MCF 10A (cell line): ENCODE results near the gene ZNF134. TPM values are rescaled to one million over a fixed set of nuclear protein-coding genes. Genes with fewer than 3 reads are reported as not detected.

ENCODE experiments used
- BruUV-seq: library from RNA; stranded (reverse); fragments of 400-500 nt; replicated peaks from 2 replicates; lab custom pipeline; 2021; lab: Mats Ljungman, UMichigan
- CTCF ChIA-PET: fragments of 300-600 bp; sonication (Branson Sonifier 250); formaldehyde crosslinking; extraction: SDS; loops from one replicate; lab custom pipeline; 2021; ENCODE audit warnings: antibody characterized with exemption, inconsistent platforms; lab: Yijun Ruan, JAX
- POLR2A ChIA-PET: fragments of 300-600, 350-650 bp; sonication (Branson Sonifier 250); formaldehyde crosslinking; extraction: SDS; loops from one replicate; lab custom pipeline; 2020; ENCODE audit warnings: antibody characterized with exemption, inconsistent platforms; lab: Yijun Ruan, JAX
- DNase-seq: peaks from one replicate; pipeline ENCODE4 v3.0.0-alpha.2; 2018; ENCODE audit not compliant: unreplicated experiment
- H3K27ac Mint-ChIP-seq: one replicate; pipeline ENCODE4 v1.8.0; 2022; ENCODE audit warnings: mild to moderate bottlenecking, low read depth, mixed read lengths; ENCODE audit not compliant: unreplicated experiment
- H3K27me3 Mint-ChIP-seq: one replicate; pipeline ENCODE4 v1.8.0; 2022; ENCODE audit warnings: mixed read lengths; ENCODE audit not compliant: insufficient read depth, unreplicated experiment
- H3K36me3 Mint-ChIP-seq: one replicate; pipeline ENCODE4 v1.8.0; 2022; ENCODE audit warnings: mild to moderate bottlenecking, moderate library complexity, mixed read lengths; ENCODE audit not compliant: insufficient read depth, unreplicated experiment
- H3K4me1 Mint-ChIP-seq: one replicate; pipeline ENCODE4 v1.8.0; 2022; ENCODE audit warnings: mixed read lengths; ENCODE audit not compliant: insufficient read depth, unreplicated experiment
- H3K4me3 Mint-ChIP-seq: one replicate; pipeline ENCODE4 v1.8.0; 2022; ENCODE audit warnings: mild to moderate bottlenecking, moderate library complexity, mixed read lengths; ENCODE audit not compliant: unreplicated experiment
- H3K9me3 Mint-ChIP-seq: one replicate; pipeline ENCODE4 v1.8.0; 2022; ENCODE audit warnings: mixed read lengths; ENCODE audit not compliant: unreplicated experiment
- intact Hi-C: fragments of 100-400 bp; cut with micrococcal nuclease; formaldehyde crosslinking; loops from 2 replicates; pipeline ENCODE4 v1.14.1; 2022
- total RNA-seq: library from RNA; stranded (reverse); gene quantifications from 2 replicates; pipeline ENCODE4 v1.2.3, GENCODE V29; 2022
- TF ChIP-seq, protein P1 (sequence below): fragments of 200-600 bp; IDR thresholded peaks from one replicate; pipeline ENCODE4 v1.8.0; 2022; ENCODE audit warnings: antibody characterized with exemption, mild to moderate bottlenecking; ENCODE audit not compliant: unreplicated experiment

Gene ZNF134
- total RNA-seq, 1 experiment from 2014 or later = 16.4 TPM

DNA sequence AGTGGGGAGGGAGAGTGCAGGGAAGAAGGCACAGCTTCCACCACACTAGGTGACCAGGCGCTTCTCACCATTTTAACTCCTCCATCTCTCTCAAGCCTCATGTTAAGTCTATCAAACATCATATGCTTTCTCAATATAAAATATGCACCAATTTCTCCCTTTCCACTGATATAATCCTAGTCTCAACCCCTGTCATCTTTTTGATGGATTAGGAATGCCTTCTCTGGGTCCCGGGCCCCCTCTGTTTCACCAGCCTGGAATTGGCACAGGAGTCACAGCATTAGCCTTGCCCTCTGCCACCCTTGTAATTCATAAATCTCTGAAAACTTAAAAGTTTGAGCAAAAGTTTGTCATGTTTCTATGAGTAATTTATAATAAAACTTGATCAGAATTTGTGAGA, 54.6 kb downstream of the ZNF134 start, which contains the start of gene ZSCAN4:
Gene ZSCAN4 (plus strand): TSS at position 301 of the 400 bp plus-strand sequence. CDS start 7,211 bp downstream, outside the sequence.
- TF ChIP-seq, protein P1, sequence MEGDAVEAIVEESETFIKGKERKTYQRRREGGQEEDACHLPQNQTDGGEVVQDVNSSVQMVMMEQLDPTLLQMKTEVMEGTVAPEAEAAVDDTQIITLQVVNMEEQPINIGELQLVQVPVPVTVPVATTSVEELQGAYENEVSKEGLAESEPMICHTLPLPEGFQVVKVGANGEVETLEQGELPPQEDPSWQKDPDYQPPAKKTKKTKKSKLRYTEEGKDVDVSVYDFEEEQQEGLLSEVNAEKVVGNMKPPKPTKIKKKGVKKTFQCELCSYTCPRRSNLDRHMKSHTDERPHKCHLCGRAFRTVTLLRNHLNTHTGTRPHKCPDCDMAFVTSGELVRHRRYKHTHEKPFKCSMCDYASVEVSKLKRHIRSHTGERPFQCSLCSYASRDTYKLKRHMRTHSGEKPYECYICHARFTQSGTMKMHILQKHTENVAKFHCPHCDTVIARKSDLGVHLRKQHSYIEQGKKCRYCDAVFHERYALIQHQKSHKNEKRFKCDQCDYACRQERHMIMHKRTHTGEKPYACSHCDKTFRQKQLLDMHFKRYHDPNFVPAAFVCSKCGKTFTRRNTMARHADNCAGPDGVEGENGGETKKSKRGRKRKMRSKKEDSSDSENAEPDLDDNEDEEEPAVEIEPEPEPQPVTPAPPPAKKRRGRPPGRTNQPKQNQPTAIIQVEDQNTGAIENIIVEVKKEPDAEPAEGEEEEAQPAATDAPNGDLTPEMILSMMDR = no peak
- H3K4me3 Mint-ChIP-seq = no peak within 1 kb of the TSS
- no TSS peak for BruUV-seq
- peaks cover 5% of the 10 kb centered on the region for H3K4me1 Mint-ChIP-seq
- POLR2A ChIA-PET = no interaction called here
- DNase-seq = no peak
- intact Hi-C loops = no loop called here
- no peaks in the 10 kb centered on the region for H3K36me3 Mint-ChIP-seq
- H3K9me3 Mint-ChIP-seq = peaks cover 7% of the 10 kb centered on the region
- H3K27ac Mint-ChIP-seq = no peak within 1 kb of the TSS
- H3K27me3 Mint-ChIP-seq = no peaks in the 10 kb centered on the region
- CTCF ChIA-PET = no interaction called here

DNA sequence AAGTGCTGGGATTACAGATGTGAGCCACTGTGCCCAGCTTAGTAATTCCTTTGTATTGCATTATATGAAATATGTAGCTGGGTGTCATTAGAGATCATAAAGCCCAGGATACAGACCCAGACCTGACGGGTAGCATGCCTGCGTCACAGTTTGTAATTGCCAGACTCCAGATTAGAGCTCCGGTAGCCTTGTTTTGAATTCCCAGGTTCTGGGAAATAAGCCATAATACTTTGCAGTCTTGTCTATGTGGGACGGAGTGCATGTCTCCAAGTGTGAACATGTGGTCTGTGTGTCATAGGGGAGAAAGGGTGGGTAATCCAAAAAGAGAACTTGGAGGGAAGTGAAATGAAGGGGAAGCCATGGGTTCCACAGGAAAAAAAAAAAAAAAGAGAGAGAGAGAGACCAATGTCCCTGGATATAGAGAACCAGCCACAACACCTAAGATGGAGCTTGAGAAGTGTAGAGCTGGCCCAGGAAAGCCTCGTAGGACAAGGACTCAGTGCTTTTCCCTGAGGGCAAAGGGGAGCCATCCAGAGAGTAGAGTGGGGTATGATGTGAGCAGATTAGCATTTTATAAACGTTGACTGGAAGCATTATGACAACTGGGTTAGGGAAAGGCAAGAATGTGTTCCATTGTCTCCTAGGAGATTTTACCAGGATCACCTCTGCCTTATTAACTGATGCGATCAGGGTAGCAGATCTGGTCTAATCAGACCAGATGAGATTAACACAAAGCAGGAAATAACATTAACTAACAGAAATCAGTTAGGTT, 57.3 kb downstream of the ZNF134 start:
- H3K27ac Mint-ChIP-seq = no peak overlapping the region
- POLR2A ChIA-PET = interaction anchor here (0.7 to 1.0 kb wide), 2 partner anchors 10 to 11 kb away, joined by 3 to 4 read pairs; partner anchors contain the start of gene ZNF551

DNA sequence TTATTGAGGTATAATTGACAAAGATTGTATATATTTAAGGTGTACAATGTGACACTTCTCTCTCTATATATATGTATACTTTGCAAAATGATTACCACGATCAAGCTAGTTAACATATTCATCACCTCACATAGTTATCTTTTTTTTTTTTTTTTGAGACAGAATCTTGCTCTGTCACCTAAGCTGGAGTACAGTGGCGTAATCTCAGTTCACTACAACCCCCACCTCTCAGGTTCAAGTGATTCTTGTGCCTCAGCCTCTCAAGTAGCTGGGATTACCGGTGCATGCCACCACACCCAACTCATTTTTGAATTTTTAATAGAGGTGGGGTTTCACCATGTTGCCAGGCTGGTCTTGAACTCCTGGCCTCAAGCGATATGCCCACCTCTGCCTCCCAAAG, 58.4 kb downstream of the ZNF134 start:
- H3K9me3 Mint-ChIP-seq = peaks cover 7% of the 10 kb centered on the region
- no peak overlapping the region for H3K4me3 Mint-ChIP-seq
- H3K36me3 Mint-ChIP-seq = no peaks in the 10 kb centered on the region
- H3K4me1 Mint-ChIP-seq = no peaks in the 10 kb centered on the region
- intact Hi-C loops = no loop called here
- no peak overlapping the region for H3K27ac Mint-ChIP-seq
- DNase-seq = no peak
- no peaks in the 10 kb centered on the region for H3K27me3 Mint-ChIP-seq
- ChIA-PET CTCF (interaction anchor here (0.6 to 2.3 kb wide), 2 partner anchors 9 to 63 kb away, joined by 3 to 5 read pairs; partner anchors contain the start of gene ZNF551), POLR2A (interaction anchor here (1.0 kb wide), 1 partner anchor 9 kb away, joined by 4 read pairs; the partner anchor contains the start of gene ZNF551)
- TF ChIP-seq, protein P1 = no peak
- no TSS peak for BruUV-seq

More for the DNA sequence above, 57.3 kb downstream of the ZNF134 start:
- no peak overlapping the region for H3K4me3 Mint-ChIP-seq
- peaks cover 7% of the 10 kb centered on the region for H3K9me3 Mint-ChIP-seq
- no TSS peak for BruUV-seq
- no peaks in the 10 kb centered on the region for H3K4me1 Mint-ChIP-seq
- TF ChIP-seq, protein P1 = no peak
- no peaks in the 10 kb centered on the region for H3K27me3 Mint-ChIP-seq
- H3K36me3 Mint-ChIP-seq = no peaks in the 10 kb centered on the region
- intact Hi-C loops = no loop called here
- no peak for DNase-seq
- CTCF ChIA-PET = interaction anchor here (0.8 to 2.3 kb wide), 2 partner anchors 10 to 63 kb away, joined by 5 to 7 read pairs; partner anchors contain the start of gene ZNF551

Other genes with a start within 250 kb of the ZNF134 start
- 23.7 and 40.1 TPM in 2 replicates for gene ZNF548, start 224.4 kb upstream of the ZNF134 start, total RNA-seq
- 7.8 and 8.3 TPM in 2 replicates for gene ZNF17, start 203.1 kb upstream of the ZNF134 start, total RNA-seq
- gene ZNF749, start 178.9 kb upstream of the ZNF134 start, total RNA-seq = 19.1 and 21.2 TPM in 2 replicates
- 0.47 TPM in 2 replicates for gene VN1R1, start 157.1 kb upstream of the ZNF134 start, total RNA-seq
- gene ZNF772, start 136.7 kb upstream of the ZNF134 start, total RNA-seq = 9.9 and 10.9 TPM in 2 replicates
- 18.4 and 19.6 TPM in 2 replicates for gene ZNF419, start 126.5 kb upstream of the ZNF134 start, total RNA-seq
- 11.2 and 12.4 TPM in 2 replicates for gene ZNF773, start 114.3 kb upstream of the ZNF134 start, total RNA-seq
- gene ZNF549, start 86.9 kb upstream of the ZNF134 start, total RNA-seq = 3.9 and 5.3 TPM in 2 replicates
- 14.3 and 17.6 TPM in 2 replicates for gene ZNF550, start 54.4 kb upstream of the ZNF134 start, total RNA-seq
- gene ZNF416, start 35.3 kb upstream of the ZNF134 start, total RNA-seq = 5.0 and 5.6 TPM in 2 replicates
- not detected in 2 replicates for gene ZIK1, start 30.1 kb upstream of the ZNF134 start, total RNA-seq
- gene ZNF530, start 14.4 kb upstream of the ZNF134 start, total RNA-seq = 2.4 and 2.8 TPM in 2 replicates
- gene ZNF211, start 18.9 kb downstream of the ZNF134 start, total RNA-seq = 5.7 and 11.4 TPM in 2 replicates
- not detected in 2 replicates for gene ZSCAN4, start 54.7 kb downstream of the ZNF134 start, total RNA-seq
- 5.8 and 6.8 TPM in 2 replicates for gene ZNF551, start 67.7 kb downstream of the ZNF134 start, total RNA-seq
- gene ZNF154, start 95.0 kb downstream of the ZNF134 start, total RNA-seq = not detected in 2 replicates
- gene ZNF671, start 113.4 kb downstream of the ZNF134 start, total RNA-seq = 1.9 TPM in 2 replicates
- gene ZNF776, start 132.6 kb downstream of the ZNF134 start, total RNA-seq = 9.9 and 13.3 TPM in 2 replicates
- 13.4 and 13.9 TPM in 2 replicates for gene ZNF586, start 155.4 kb downstream of the ZNF134 start, total RNA-seq
- gene ZNF552, start 200.7 kb downstream of the ZNF134 start, total RNA-seq = 5.5 and 5.6 TPM in 2 replicates
- 19.0 and 19.4 TPM in 2 replicates for gene ZNF587B, start 216.1 kb downstream of the ZNF134 start, total RNA-seq
- gene ZNF587, start 235.6 kb downstream of the ZNF134 start, total RNA-seq = 32.4 and 34.2 TPM in 2 replicates